ENCODE results near the gene DDX27.

DNA sequence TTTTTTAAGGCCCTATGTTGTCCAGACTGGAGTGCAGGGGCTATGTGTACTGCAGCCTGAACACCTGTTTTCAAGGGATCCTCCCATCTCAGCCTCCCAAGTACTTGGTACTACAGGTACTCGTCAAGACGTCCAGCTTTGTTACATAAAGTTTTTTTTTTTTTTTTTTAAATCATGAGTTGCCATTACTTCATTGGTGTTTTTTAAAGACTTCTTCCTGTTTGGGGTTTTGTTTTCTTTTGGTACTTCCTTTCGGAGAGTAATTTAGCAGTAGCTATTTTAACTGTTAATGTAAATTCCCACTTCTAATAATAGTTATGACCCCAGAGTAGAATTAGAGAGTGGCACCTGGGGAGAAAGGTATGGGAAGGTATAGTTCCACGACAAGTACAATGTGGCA is 48.1 kb downstream of the DDX27 start:
- no peak for TF ChIP-seq CTCF (IDR thresholded peaks at IDR 0.05)
- no peak for TF ChIP-seq POLR2A (IDR thresholded peaks at IDR 0.05)

All from prostate gland (tissue), 2 donors.